SK-N-SH (cell line): Measurements from ENCODE around the gene MTF1. TPM values are rescaled to one million over a fixed set of nuclear protein-coding genes. Genes with fewer than 3 reads are reported as not detected.
A peak's percentile ranks its signal among the peaks of the same experiment; 100 is the strongest.

Experiments
- CTCF ChIA-PET: fragments of 300-600, 350-600 bp; formaldehyde crosslinking; extraction: SDS; loops from one replicate; lab custom pipeline; 2021; lab: Yijun Ruan, JAX
- POLR2A ChIA-PET: fragments of 350-600 bp; sonication (Branson Sonifier 250); formaldehyde crosslinking; extraction: SDS; loops from one replicate; lab custom pipeline; 2020; ENCODE audit warnings: antibody characterized with exemption, inconsistent platforms; lab: Yijun Ruan, JAX
- DNase-seq: peaks from one replicate; pipeline ENCODE4 v3.0.0; 2012
- H2AFZ ChIP-seq: fragments of 200-600 bp; sonication (generic); 2 replicates; pipeline ENCODE4 v1.8.1; 2016; ENCODE audit warnings: antibody characterized with exemption, mild to moderate bottlenecking, low read depth
- H3F3A ChIP-seq: fragments of 200-600 bp; sonication (generic); replicated peaks from 2 replicates; pipeline ENCODE3; 2016; ENCODE audit warnings: antibody characterized with exemption, mild to moderate bottlenecking; ENCODE audit not compliant: insufficient read depth
- H3K27ac ChIP-seq, 2 experiments: fragments of 200-500 bp in 1 of 2; fragments of 200-600 bp in 1 of 2; sonication (Bioruptor generic) in 1 of 2; sonication (generic), shearing (Covaris generic) in 1 of 2; 2 replicates each; pipeline versions ENCODE4 v1.5.1 to v1.6.1; 2014 to 2016; ENCODE audit warnings: low read depth in 2 of 2, inconsistent platforms in 1 of 2, low read length in 1 of 2, mild to moderate bottlenecking in 1 of 2, mixed read lengths in 1 of 2
- H3K27me3 ChIP-seq: fragments of 200-600 bp; sonication (generic), shearing (Covaris generic); 2 replicates; pipeline ENCODE4 v1.6.1; 2016; ENCODE audit warnings: mixed run types; ENCODE audit not compliant: insufficient read depth
- H3K36me3 ChIP-seq, 2 experiments: fragments of 200-500 bp in 1 of 2; fragments of 200-600 bp in 1 of 2; sonication (Bioruptor generic) in 1 of 2; sonication (generic) in 1 of 2; replicated peaks in 1 of 2; 2 replicates each; pipeline versions ENCODE3 to v1.5.1; 2014 to 2016; ENCODE audit warnings: low read length in 1 of 2, mild to moderate bottlenecking in 1 of 2; ENCODE audit not compliant: insufficient read depth in 2 of 2, control insufficient read depth in 1 of 2
- H3K4me1 ChIP-seq, 2 experiments: fragments of 200-500 bp in 1 of 2; fragments of 200-600 bp in 1 of 2; sonication (Bioruptor generic) in 1 of 2; sonication (generic), shearing (Covaris generic) in 1 of 2; 2 replicates each; pipeline versions ENCODE4 v1.5.1 to v1.6.1; 2014 to 2016; ENCODE audit warnings: low read depth in 1 of 2, low read length in 1 of 2, mixed run types in 1 of 2; ENCODE audit not compliant: insufficient read depth in 2 of 2, control insufficient read depth in 1 of 2
- H3K4me2 ChIP-seq: fragments of 200-600 bp; sonication (generic), shearing (Covaris generic); 2 replicates; pipeline ENCODE4 v1.6.1; 2017; ENCODE audit warnings: mixed run types
- H3K4me3 ChIP-seq, 2 experiments: fragments of 200-500 bp in 1 of 2; fragments of 200-600 bp in 1 of 2; sonication (Bioruptor generic) in 1 of 2; sonication (generic), shearing (Covaris generic) in 1 of 2; 2 replicates each; pipeline versions ENCODE4 v1.5.1 to v1.8.1; 2014 to 2016; ENCODE audit warnings: low read depth in 2 of 2, inconsistent platforms in 1 of 2, low read length in 1 of 2, mild to moderate bottlenecking in 1 of 2, mixed read lengths in 1 of 2, moderate library complexity in 1 of 2
- H3K79me2 ChIP-seq: fragments of 200-600 bp; sonication (generic); 2 replicates; pipeline ENCODE4 v1.8.1; 2017; ENCODE audit warnings: mild to moderate bottlenecking; ENCODE audit not compliant: insufficient read depth
- H3K9ac ChIP-seq: fragments of 200-600 bp; sonication (generic); 2 replicates; pipeline ENCODE4 v1.6.1; 2017; ENCODE audit warnings: mixed run types
- H3K9me2 ChIP-seq: fragments of 200-600 bp; sonication (generic); 2 replicates; pipeline ENCODE4 v1.6.1; 2017; ENCODE audit warnings: mixed run types
- H3K9me3 ChIP-seq: fragments of 200-600 bp; sonication (generic); 2 replicates; pipeline ENCODE4 v1.6.1; 2017; ENCODE audit warnings: mixed run types, mild to moderate bottlenecking, moderate library complexity
- H4K20me1 ChIP-seq: fragments of 200-600 bp; sonication (generic); 2 replicates; pipeline ENCODE4 v1.6.1; 2017; ENCODE audit warnings: mild to moderate bottlenecking, mixed run types; ENCODE audit not compliant: insufficient read depth
- CHD2 ChIP-seq: fragments of 150-350 bp; IDR thresholded peaks from 2 replicates; pipeline ENCODE4 v1.6.1; 2018; ENCODE audit warnings: low read length; ENCODE audit not compliant: partially characterized antibody
- EZH2phosphoT487 ChIP-seq: fragments of 200-600 bp; sonication (generic); IDR thresholded peaks from 2 replicates; pipeline ENCODE4 v1.6.1; 2017; ENCODE audit warnings: low read depth, mixed run types, mild to moderate bottlenecking, antibody characterized with exemption, moderate library complexity, borderline replicate concordance
- FOSL2 ChIP-seq: IDR thresholded peaks from 2 replicates; pipeline ENCODE4 v1.4.0; 2012; ENCODE audit warnings: low read depth, mild to moderate bottlenecking, moderate library complexity, borderline replicate concordance
- FOXM1 ChIP-seq: IDR thresholded peaks from 2 replicates; pipeline ENCODE4 v1.4.0; 2012; ENCODE audit warnings: low read depth, mild to moderate bottlenecking
- MEF2A ChIP-seq: IDR thresholded peaks from 2 replicates; pipeline ENCODE4 v1.4.0; 2012; ENCODE audit warnings: low read depth, borderline replicate concordance
- POLR2AphosphoS5 ChIP-seq: IDR thresholded peaks from 2 replicates; pipeline ENCODE4 v1.6.1; 2012; ENCODE audit warnings: low read depth, low read length
- RAD21 ChIP-seq: IDR thresholded peaks from 2 replicates; pipeline ENCODE4 v1.6.1; 2012; ENCODE audit warnings: mild to moderate bottlenecking, low read length
- RCOR1 ChIP-seq: fragments of 150-350 bp; IDR thresholded peaks from 2 replicates; pipeline ENCODE4 v1.6.1; 2017; ENCODE audit warnings: antibody characterized with exemption, low read length
- RFX5 ChIP-seq: IDR thresholded peaks from 2 replicates; pipeline ENCODE4 v1.6.1; 2012; ENCODE audit warnings: mild to moderate bottlenecking, improper control_type of control experiment, low read length
- SMC3 ChIP-seq: IDR thresholded peaks from 2 replicates; pipeline ENCODE4 v1.6.1; 2012; ENCODE audit warnings: low read depth, low read length, improper control_type of control experiment
- TAF1 ChIP-seq: IDR thresholded peaks from 2 replicates; pipeline ENCODE4 v1.6.1; 2012; ENCODE audit warnings: low read depth, mild to moderate bottlenecking, low read length, moderate library complexity, borderline replicate concordance
- TCF12 ChIP-seq: IDR thresholded peaks from 2 replicates; pipeline ENCODE4 v1.4.0; 2012
- WGBS: methylation state at CpG from one replicate; pipeline ENCODE4 v1.1.6; 2017; ENCODE audit warnings: low lambda C conversion rate; 5-methylcytosine and 5-hydroxymethylcytosine counted together
- polyA plus RNA-seq, 3 experiments: library from polyadenylated mRNA; depleted of rRNA; stranded (reverse); fragments of >200 nt; gene quantifications; 2 replicates each; pipeline ENCODE4 v1.2.3, GENCODE V29; 2012
- TF ChIP-seq, protein P1 (sequence below): fragments of 200-600 bp; sonication (generic); IDR thresholded peaks from 2 replicates; pipeline ENCODE4 v1.6.1; 2017; ENCODE audit warnings: antibody characterized with exemption, mild to moderate bottlenecking, moderate library complexity
- TF ChIP-seq, protein P2 (sequence below): fragments of 150-350 bp; IDR thresholded peaks from 2 replicates; pipeline ENCODE4 v1.6.1; 2016; ENCODE audit warnings: mild to moderate bottlenecking, low read depth, low read length
- TF ChIP-seq, protein P3 (sequence below): IDR thresholded peaks from 2 replicates; pipeline ENCODE4 v1.4.0; 2012; ENCODE audit warnings: low read depth, borderline replicate concordance
- TF ChIP-seq, protein P4 (sequence below): IDR thresholded peaks from 2 replicates; pipeline ENCODE4; 2012

The MTF1 gene
- polyA plus RNA-seq, 1 of the 3 experiments (the other 2 are of a cell fraction), result 5.0 TPM

DNA sequence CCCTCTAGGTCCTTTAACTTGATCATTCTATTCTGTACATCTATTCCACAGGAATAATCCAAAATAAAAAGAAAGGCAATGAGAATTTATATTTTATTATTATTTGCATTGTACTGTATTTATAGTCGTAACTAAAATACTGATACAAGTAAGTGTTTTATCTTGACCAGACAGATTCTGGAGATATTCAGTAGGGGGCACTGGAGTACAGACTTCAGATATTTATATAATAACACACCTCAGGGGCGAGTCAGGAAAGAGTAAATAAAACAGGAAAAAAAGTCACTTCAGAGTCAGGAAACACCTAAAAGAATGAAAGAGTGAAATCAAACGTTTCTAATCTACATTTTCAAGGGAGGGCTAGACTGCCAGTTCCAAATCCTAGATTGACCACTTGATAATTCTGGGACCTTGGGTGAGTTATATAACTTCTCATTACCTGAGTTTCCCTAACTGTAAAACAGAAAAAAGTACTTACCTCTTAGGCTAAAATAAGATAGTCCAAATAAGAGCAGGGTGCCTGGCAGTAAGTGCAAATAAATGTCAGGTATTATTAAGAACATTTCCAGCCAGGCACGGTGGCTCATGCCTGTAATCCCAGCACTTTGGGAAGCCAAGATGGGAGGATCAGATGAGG is 31.1 kb upstream of the MTF1 start:
- CTCF ChIA-PET, result interaction anchor here (1.1 kb wide), 1 partner anchor 10 kb away, joined by 4 read pairs; no protein-coding TSS in a partner anchor
- peak; percentile 22; the same call in 1 of the 2 replicates for TF ChIP-seq SMC3
- TF ChIP-seq, protein P1, sequence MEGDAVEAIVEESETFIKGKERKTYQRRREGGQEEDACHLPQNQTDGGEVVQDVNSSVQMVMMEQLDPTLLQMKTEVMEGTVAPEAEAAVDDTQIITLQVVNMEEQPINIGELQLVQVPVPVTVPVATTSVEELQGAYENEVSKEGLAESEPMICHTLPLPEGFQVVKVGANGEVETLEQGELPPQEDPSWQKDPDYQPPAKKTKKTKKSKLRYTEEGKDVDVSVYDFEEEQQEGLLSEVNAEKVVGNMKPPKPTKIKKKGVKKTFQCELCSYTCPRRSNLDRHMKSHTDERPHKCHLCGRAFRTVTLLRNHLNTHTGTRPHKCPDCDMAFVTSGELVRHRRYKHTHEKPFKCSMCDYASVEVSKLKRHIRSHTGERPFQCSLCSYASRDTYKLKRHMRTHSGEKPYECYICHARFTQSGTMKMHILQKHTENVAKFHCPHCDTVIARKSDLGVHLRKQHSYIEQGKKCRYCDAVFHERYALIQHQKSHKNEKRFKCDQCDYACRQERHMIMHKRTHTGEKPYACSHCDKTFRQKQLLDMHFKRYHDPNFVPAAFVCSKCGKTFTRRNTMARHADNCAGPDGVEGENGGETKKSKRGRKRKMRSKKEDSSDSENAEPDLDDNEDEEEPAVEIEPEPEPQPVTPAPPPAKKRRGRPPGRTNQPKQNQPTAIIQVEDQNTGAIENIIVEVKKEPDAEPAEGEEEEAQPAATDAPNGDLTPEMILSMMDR, result peak; percentile 70
- TF ChIP-seq, protein P2, sequence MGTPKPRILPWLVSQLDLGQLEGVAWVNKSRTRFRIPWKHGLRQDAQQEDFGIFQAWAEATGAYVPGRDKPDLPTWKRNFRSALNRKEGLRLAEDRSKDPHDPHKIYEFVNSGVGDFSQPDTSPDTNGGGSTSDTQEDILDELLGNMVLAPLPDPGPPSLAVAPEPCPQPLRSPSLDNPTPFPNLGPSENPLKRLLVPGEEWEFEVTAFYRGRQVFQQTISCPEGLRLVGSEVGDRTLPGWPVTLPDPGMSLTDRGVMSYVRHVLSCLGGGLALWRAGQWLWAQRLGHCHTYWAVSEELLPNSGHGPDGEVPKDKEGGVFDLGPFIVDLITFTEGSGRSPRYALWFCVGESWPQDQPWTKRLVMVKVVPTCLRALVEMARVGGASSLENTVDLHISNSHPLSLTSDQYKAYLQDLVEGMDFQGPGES, result no peak
- TF ChIP-seq FOSL2, result no peak
- no peak for TF ChIP-seq FOXM1
- peak; percentile 66 for TF ChIP-seq RAD21
- no peak for TF ChIP-seq POLR2AphosphoS5
- peaks cover 12% of the 10 kb centered on the region for H3F3A ChIP-seq
- no peak overlapping the region for H2AFZ ChIP-seq
- H3K36me3 ChIP-seq, result peaks cover 38 to 48% of the 10 kb centered on the region in 2 experiments
- WGBS, result 56% methylated on average over 4 of the region's 4 CpGs
- no peaks in the 10 kb centered on the region for H3K9me3 ChIP-seq
- H3K27ac ChIP-seq, result no peak overlapping the region
- no peak overlapping the region for H3K9ac ChIP-seq
- peak; percentile 56 for DNase-seq
- no peaks in the 10 kb centered on the region for H3K9me2 ChIP-seq
- H3K4me3 ChIP-seq, result no peak overlapping the region
- POLR2A ChIA-PET, result no interaction called here
- H3K4me1 ChIP-seq, result no peaks in the 10 kb centered on the region
- H3K79me2 ChIP-seq, result no peaks in the 10 kb centered on the region
- no peaks in the 10 kb centered on the region for H3K27me3 ChIP-seq
- H4K20me1 ChIP-seq, result no peaks in the 10 kb centered on the region
- H3K4me2 ChIP-seq, result no peak overlapping the region

DNA sequence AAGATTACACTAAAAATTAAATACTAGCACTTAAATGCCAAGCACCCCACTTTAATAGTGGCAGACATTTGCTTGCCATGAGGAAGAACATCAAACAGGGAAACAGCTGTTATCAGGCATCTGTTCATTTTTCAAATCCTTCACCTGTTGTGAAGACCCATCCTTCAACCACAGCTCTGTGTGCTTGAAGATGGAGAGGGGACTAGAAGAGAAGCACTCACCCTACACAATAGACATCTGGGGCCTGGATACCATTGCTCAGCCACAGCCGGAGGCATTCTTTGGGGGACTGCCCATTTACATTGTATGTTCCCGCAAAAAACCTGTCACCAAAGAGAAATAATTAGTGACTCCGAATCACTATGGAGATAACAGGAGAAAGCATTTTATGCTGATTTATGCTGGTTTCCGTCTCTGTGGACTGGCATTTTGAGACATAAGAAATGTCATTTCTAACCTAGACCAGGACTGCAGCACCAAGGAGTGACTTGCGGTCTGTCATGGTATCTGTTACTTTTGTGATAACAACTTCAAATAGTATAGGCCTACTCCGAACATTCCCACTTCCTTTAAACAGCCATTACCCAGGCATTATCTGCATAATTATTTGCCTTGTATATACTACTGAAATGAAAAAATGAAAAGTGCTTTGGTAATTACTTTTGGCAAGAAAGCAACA is 28.8 kb upstream of the MTF1 start:
- Histone ChIP-seq H3K9ac (no peak overlapping the region), H2AFZ (no peak overlapping the region), H4K20me1 (no peaks in the 10 kb centered on the region), H3K27ac (no peak overlapping the region), H3F3A (peaks cover 12% of the 10 kb centered on the region), H3K4me3 (no peak overlapping the region), H3K4me2 (no peak overlapping the region), H3K36me3 (peaks cover 47 to 50% of the 10 kb centered on the region in 2 experiments), H3K27me3 (no peaks in the 10 kb centered on the region), H3K9me2 (no peaks in the 10 kb centered on the region), H3K79me2 (no peaks in the 10 kb centered on the region), H3K9me3 (no peaks in the 10 kb centered on the region), H3K4me1 (no peaks in the 10 kb centered on the region)
- CTCF ChIA-PET, result interaction anchor here (1.0 to 1.3 kb wide), 3 partner anchors 18 to 101 kb away, joined by 3 to 5 read pairs (median 4); no protein-coding TSS in a partner anchor
- POLR2A ChIA-PET, result no interaction called here
- 94% methylated on average over 6 of the region's 6 CpGs for WGBS
- DNase-seq, result no peak
- no peak for TF ChIP-seq RCOR1
- no peak for TF ChIP-seq CHD2
- no peak for TF ChIP-seq EZH2phosphoT487
- TF ChIP-seq, protein P3, sequence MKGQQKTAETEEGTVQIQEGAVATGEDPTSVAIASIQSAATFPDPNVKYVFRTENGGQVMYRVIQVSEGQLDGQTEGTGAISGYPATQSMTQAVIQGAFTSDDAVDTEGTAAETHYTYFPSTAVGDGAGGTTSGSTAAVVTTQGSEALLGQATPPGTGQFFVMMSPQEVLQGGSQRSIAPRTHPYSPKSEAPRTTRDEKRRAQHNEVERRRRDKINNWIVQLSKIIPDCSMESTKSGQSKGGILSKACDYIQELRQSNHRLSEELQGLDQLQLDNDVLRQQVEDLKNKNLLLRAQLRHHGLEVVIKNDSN, result no peak
- TF ChIP-seq TCF12, result no peak
- TF ChIP-seq FOSL2, result no peak
- TF ChIP-seq SMC3, result no peak
- TF ChIP-seq, protein P4, sequence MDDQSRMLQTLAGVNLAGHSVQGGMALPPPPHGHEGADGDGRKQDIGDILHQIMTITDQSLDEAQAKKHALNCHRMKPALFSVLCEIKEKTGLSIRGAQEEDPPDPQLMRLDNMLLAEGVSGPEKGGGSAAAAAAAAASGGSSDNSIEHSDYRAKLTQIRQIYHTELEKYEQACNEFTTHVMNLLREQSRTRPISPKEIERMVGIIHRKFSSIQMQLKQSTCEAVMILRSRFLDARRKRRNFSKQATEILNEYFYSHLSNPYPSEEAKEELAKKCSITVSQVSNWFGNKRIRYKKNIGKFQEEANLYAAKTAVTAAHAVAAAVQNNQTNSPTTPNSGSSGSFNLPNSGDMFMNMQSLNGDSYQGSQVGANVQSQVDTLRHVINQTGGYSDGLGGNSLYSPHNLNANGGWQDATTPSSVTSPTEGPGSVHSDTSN, result no peak
- no peak for TF ChIP-seq POLR2AphosphoS5
- no peak for TF ChIP-seq FOXM1
- TF ChIP-seq TAF1, result no peak
- TF ChIP-seq RFX5, result no peak
- TF ChIP-seq MEF2A, result no peak
- TF ChIP-seq, protein P1, result no peak
